Limb (tissue), 2 donors: ENCODE measurements around the gene ZSCAN20.

Experiments
- DNase-seq, 2 donors: peaks; one replicate each; pipeline ENCODE4 v3.0.0-alpha.2; 2016; ENCODE audit errors: extremely low spot score in 2 of 2

ZSCAN20 gene

DNA sequence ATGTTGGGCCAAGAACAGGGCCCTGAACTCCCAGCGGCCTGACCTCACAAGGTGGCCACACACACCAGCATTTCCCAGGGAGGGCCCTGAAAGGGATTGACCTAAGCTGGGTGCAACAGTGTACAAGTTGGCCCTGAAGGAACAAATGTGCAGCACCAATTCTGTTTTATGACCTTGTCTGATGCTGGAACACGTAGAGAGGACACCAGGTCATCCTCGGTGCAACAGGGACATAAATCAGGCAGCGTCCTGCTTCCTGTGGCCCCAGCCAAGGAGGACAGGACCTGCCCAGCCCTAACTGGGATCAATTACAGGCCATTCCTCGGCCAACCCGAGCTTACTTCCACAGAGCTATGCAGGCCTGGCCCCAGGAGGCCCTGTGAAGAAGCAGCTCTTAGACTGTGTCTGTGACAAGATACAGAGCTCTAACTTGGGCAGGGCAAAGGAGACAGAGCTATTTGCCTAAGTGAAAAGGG, 28.7 kb upstream of the ZSCAN20 start:
- no peak for DNase-seq

GRCh38 chr1:33445108-33445507, 27.3 kb upstream of the ZSCAN20 start:
- no peak for DNase-seq

- no peak for DNase-seq
Observed at GRCh38 chr1:33446590-33446989, 25.9 kb upstream of the ZSCAN20 start.

DNA sequence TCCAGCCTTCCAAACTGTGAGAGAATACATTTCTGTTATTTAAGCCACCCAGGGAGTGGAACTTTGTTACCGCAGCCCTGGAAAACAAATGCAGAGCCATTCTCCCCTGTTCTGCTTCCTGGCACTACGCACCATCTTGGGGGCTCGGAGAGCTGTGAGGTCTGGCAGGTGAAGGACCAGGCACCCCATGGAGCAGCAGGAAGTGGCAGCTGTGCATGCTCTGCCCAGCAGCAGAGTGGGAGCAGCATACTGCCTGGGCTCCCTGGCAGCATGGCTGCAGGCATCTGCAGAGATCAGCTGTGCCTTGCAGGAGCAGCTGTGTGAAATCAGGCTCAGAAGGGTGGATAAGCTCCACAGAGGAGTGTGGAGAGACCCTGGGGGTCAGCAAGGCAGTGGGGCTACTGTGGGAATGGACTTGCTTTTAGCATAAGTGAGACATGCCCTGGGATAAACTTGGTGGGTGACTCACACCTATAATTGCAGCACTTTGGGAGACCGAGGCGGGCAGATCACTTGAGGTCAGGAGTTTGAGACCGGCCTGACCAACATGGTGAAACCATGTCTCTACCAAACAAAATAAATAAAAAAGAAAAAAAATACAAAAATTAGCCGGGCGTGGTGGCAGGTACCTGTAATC, 17.7 kb upstream of the ZSCAN20 start:
- DNase-seq = no peak

DNA sequence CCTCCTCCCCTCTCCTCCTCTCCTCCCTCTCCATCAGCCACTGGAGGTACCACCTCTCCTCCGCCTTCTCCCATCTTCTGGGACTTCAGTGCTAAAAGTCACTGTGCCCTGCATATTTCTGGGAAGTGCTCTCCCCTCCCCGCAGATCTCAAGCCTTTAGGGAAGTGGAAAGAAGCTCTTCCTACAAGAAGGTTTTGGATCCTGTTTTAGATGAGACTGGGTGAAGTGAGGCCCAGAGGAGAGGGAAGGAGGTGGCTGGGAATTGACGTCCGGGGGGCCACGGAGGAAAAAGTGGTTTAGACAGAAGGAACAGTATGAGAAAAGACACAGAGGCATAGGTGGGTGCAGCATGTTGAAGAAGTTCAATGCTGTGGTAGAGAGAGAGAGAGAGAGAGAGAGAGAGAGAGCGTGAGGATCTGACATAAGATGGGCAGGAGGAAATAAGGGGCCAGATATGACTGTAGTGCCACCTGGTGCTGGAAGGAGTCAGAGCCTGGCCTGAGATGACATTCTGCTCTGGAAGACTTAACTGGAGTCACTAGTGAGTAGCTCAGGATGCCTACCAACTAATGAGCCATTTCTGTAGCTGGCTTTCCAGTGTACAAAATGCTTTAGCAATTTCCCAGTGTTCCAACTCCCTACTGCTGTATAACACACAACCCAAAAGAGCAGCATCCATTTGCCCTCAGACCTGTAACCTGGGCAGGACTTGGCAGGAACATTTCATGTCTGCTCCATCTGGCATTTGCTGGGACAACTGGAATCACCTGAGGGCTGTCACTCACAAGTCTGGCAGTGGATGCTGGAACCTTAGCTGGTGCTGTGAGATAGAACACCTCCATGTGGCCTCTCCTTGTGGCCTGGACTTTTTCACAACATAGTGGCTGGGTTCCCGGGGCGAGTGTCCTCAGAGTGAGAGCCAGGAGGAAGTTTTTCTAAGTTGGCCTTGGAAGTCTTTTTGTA, 16.6 kb upstream of the ZSCAN20 start:
- DNase-seq = peak; percentile 63 to 67

DNA sequence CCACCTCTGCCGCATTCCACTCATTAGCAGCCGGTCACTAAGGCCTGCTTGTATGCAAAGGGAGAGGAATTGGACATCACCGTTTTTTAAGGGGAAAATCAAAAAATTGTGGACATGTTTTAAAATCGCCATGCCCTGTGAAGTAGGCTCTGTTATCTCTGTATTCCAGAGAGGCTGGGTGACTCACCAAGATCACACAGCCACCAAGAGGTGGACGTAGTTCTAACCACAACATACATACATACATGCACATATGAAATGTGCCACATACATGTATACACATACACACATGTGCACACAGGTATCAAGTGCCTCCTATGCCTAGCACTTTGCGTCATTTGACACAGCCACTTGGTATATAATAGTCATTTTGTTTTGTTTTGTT, 16.0 kb upstream of the ZSCAN20 start:
- no peak for DNase-seq

DNA sequence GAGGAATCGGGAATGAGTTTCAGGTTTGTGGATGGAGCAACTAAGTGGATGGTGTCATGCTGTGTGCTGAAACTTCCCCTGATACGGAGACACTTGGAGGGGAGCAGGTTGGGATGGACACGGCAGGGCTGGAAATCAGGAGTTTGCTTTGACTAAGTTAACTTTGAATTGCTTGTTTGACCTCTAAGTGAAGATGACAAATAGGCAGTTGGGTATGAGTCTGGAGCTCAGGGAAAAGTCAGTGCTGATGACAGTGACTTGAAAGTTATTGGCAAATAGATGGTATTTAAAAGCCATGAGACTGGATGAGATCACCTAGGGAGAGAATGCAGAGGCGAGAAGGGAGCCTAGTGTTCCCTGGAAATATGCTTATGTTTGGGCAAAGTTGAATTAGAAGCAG, 12.8 kb upstream of the ZSCAN20 start:
- DNase-seq = no peak

DNA sequence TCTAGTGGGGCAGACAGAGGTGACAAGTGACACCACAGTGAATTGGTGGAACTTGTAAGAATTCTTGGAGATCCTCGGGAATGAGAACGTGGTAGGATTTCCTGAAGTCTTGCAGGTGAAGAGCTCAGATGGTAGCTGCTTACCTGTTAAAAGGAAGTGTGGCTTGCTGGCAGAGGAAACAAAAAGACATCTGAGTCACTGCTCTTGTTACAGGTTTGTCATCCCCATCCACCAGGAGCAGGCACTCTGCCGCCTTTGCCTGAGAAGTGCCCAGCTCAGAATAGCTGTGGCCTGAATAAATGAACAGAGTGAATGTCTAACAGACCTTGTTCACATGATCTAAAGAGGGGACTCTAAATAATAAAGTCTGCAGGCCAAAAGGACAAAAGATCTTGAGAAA, 12.3 kb upstream of the ZSCAN20 start:
- no peak for DNase-seq

DNA sequence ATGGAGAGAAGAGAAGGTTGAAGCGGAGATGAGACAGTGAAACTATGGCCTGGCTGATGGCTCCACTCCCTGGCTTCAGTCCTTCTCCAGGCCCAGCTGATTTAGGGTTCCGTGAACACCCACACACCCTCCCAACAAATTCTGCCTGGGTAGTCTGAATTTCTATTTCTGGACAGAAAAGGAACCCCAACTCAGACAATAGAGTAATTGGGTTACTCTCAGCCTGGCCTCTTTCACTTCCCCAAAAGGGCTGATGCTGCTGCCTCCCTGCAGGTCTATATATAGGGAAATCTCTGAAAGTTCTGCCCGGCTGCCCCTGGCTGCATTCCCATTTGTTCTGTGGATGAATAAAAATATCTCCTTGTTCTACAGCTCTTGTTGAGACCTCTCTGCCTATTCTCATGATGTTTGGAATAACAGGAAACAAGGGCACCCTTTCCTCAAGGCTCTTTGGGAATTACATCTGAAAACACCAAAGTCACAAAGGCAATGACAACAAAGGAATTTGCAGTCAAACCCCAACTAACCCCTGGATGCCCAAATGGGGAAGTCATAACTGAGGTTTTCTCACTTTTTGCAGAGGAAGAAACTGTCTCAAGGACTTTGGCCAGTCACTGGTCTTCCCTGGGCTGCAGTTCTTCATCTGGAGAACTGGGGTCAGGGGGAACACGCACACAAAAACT, 11.4 kb upstream of the ZSCAN20 start:
- DNase-seq = no peak

DNA sequence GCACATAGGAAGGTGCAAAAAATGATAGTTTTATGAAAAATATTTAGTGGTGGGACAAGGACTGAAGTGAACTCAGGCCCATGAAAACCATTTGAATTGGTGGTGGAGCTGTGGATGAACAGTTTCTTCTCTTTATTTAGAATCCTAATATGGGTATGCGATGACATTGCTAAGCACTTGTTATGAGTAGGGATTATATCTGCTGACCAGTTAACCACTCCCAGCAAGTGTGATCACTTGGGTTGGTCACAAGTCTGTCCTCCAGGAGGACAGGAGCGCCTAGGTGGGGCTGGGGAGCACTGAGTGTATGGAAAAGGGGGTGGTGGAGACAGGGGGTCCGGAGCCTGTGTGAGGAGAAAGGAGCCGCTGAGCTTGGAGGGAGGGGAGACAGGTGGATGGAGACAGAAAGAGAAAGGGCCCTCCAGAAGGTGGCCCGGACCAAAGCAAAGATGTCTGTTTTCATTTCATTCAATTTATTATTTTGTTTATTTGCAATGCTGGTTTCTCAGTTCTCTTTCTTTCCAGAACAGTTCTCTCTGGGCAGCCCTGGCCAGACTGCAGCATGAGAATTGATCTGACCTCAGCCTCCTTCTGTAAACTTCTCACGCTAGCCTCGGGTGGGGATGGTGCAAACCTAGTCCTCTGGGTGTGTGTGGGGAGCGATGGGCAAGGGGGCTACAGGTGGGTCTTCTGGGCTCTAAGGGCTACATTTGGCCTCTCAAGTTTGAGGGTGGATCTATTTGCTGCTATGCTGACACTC, 9.9 kb upstream of the ZSCAN20 start:
- no peak for DNase-seq

- DNase-seq = no peak
Observed at GRCh38 chr1:33464552-33464951, 7.9 kb upstream of the ZSCAN20 start.

DNA sequence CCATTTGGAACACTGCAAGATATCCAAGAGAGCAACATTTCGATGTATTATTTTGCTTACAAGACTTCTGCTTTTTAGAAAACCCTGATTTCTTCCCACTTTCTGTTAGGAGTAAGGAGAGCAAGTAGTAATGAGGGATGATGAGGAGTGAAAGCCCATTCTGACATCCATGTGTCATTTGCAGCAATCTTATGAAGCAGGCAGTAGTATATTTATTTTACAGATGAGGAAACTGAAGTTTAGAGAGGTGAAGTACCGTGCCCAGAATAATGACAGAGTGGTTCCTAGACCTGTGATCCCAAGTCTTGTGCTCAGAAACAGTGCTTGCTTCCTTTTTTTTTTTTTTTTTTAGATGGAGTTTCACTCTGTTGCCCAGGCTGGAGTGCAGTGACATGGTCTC, 7.1 kb upstream of the ZSCAN20 start:
- DNase-seq = no peak

DNA sequence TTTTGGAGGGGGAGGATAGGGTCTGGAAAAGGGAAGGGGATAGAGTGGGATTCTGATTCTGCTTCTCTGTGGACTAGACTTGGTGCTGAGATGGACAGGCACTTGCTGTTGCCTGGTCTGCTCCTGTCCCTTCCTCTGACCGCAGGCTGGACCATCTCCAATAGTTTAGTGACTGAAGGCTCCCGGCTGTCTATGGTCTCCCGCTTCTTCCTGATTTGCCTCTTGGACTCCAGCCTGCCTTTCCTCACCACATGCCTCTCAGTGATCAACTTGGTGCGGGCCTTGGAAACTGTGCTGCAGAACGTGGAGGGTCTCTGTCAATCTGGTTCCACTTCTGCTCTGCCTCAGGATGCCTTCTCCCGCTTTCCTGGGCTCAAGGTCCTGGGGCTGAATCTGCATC, 6.3 kb upstream of the ZSCAN20 start:
- no peak for DNase-seq

DNA sequence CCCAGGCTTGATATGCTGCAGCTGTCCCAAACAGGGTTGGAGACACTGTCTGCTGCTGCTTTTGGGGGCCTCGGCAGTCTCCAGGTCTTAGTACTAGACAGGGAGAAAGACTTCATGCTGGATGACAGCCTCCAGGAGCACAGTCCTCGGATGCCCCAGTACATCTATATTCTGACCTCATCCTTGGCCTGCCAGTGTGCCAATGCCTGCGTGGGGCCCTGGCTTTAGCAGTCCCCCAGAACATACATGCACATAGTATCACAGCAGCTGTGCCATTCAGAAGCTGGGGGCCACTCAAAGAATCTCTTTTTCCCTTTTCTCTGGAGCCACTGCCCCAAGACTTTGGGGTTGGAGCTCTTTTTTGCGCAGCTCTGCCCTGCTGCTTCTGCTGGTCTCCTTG, 4.4 kb upstream of the ZSCAN20 start:
- DNase-seq = no peak

DNA sequence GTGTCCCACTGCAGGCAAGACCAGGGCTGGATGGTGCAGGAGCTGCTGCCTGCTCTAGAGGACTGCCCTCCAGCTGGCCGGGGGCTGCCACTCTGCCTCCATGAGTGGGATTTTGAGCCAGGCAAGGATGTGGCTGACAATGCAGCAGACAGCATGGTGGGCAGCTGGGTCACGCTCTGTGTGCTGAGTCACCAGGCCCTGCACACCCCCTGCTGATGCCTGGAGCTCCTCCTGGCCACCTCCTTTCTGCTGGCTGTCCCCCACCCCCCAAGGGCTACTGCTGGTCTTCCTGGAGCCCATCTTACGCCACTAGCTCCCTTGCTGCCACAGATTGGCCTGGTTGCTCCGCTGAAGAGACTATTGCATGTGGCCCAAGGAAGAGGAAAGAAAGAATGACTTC, 3.9 kb upstream of the ZSCAN20 start:
- DNase-seq = no peak

DNA sequence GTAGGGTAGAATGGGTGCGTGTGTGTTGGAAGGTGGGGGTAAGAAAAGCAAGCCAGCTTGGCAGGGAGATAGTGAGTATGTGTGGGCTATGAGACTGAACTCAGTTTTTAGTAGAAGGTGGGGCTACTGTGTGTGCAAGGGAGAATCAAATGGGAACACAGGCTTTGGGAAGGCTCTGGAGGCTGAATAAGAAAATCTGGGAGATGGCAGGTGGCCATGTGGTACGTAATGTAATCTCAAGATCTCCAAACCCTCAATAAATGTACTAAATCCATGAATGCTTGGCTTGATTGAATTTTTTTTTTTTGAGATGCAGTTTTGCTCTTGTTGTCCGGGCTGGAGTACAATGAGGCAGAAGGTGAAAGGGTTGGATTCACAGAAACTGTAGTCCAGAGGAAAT, 3.5 kb upstream of the ZSCAN20 start:
- no peak for DNase-seq

- DNase-seq = no peak
Observed at GRCh38 chr1:33469691-33470090, 2.8 kb upstream of the ZSCAN20 start.

GRCh38 chr1:33470495-33471012, 1.9 kb upstream of the ZSCAN20 start:
- peak; percentile 82 to 84 for DNase-seq

DNA sequence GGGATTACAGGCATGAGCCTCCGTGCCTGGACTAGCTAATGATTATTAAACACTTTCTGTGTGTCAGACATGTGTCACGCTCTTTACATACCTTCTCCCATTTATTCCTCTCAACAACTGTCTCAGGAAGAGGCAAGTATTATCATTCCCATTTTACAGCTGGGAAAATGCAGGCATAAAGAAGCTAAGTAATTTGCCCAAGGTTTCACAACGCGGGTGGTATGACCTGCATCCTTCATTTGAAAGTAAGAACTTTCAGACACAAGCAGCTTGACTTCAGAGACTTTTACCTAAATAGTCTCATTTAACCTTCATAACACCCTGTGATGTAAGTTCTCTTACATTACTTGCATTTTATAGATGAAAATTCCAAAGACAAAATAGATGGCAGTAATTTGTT, 1.0 kb upstream of the ZSCAN20 start:
- DNase-seq = no peak

- no peak for DNase-seq
Observed at GRCh38 chr1:33473900-33474299, 1.5 kb downstream of the ZSCAN20 start.

- no peak for DNase-seq
Observed at GRCh38 chr1:33477451-33477850, 5.0 kb downstream of the ZSCAN20 start.
